Measurements from ENCODE around the gene GSTA3.
"Not testable (repeated sequence)": the region's sequence is repeated elsewhere in the genome, so short reads cannot be mapped to it uniquely, and the experiment has no call there.

GRCh38 chr6:52895790-52896189 lies 13.7 kb downstream of the GSTA3 start:
- TF ChIP-seq POLR2A (IDR thresholded peaks at IDR 0.05; ENCODE audit: low read depth, low read length); TAF1 (IDR thresholded peaks at IDR 0.05; ENCODE audit: low read depth, low read length); POLR2AphosphoS5 (IDR thresholded peaks at IDR 0.05; ENCODE audit: low read depth, low read length); SPI1 (IDR thresholded peaks at IDR 0.05; ENCODE audit: low read depth, low read length); PAX5 (IDR thresholded peaks at IDR 0.05; ENCODE audit: insufficient read depth, low read length, severe bottlenecking): not testable (repeated sequence)

Measured in GM12891 (cell line).